HepG2 (cell line): ENCODE measurements around the gene SPATA12. TPM values are rescaled to one million over a fixed set of nuclear protein-coding genes. Genes with fewer than 3 reads are reported as not detected.
A peak's percentile ranks its signal among the peaks of the same experiment; 100 is the strongest.

Experiments used
- BCL6 ChIP-seq: IDR thresholded peaks from 2 replicates; pipeline ENCODE4 v1.6.1; 2016; ENCODE audit warnings: missing genetic modification reagents, missing compliant biosample characterization
- HNRNPH1 ChIP-seq: fragments of 200-400 bp; formaldehyde crosslinking; optimal IDR thresholded peaks from 2 replicates; pipeline ENCODE3; 2017; ENCODE audit warnings: mild to moderate bottlenecking, low read depth, low read length
- NR2F6 ChIP-seq, 2 experiments: IDR thresholded peaks; 2 replicates each; pipeline ENCODE4 v1.6.1; 2016; ENCODE audit warnings: antibody characterized with exemption in 1 of 2, mild to moderate bottlenecking in 1 of 2
- ZBTB40 ChIP-seq, 2 experiments: fragments of 450-650 bp in 1 of 2; sonication (generic) in 1 of 2; formaldehyde crosslinking in 1 of 2; IDR thresholded peaks; 2 replicates each; pipeline versions ENCODE4 v1.6.1 to v1.8.0; 2016 to 2022; ENCODE audit warnings: antibody characterized with exemption in 1 of 2, mild to moderate bottlenecking in 1 of 2, missing genetic modification reagents in 1 of 2
- ZHX1 ChIP-seq: sonication (generic); formaldehyde crosslinking; IDR thresholded peaks from 2 replicates; pipeline ENCODE4 v1.8.1; 2022; ENCODE audit warnings: low read depth, mild to moderate bottlenecking, missing genetic modification reagents
- ZNF12 ChIP-seq: sonication (generic); formaldehyde crosslinking; IDR thresholded peaks from 2 replicates; pipeline ENCODE4 v1.5.0; 2020; ENCODE audit warnings: missing genetic modification reagents
- ZNF710 ChIP-seq: sonication (generic); formaldehyde crosslinking; IDR thresholded peaks from 2 replicates; pipeline ENCODE4 v1.5.0; 2020; ENCODE audit warnings: mild to moderate bottlenecking, missing genetic modification reagents, borderline replicate concordance
- ZNF780A ChIP-seq: sonication (generic); formaldehyde crosslinking; IDR thresholded peaks from 2 replicates; pipeline ENCODE4 v1.8.0; 2022; ENCODE audit warnings: mild to moderate bottlenecking, missing genetic modification reagents, moderate library complexity
- polyA plus RNA-seq, 8 experiments: library from polyadenylated mRNA; depleted of rRNA in 3 of 8; stranded (reverse) in 7 of 8; unstranded in 1 of 8; fragments of >200 nt; fragmentation: Illumina TruSeq in 4 of 8; extraction: Trizol in 4 of 8; gene quantifications; 2 replicates each; pipeline versions ENCODE4 v1.2.1 to v1.2.3, GENCODE V29; 2011 to 2016; ENCODE audit warnings: low read depth in 4 of 8, missing spikeins in 1 of 8, mixed read lengths in 1 of 8; ENCODE audit not compliant: insufficient read depth in 1 of 8
- total RNA-seq, 5 experiments: library from RNA; depleted of rRNA; stranded (reverse); fragments of >200 nt; fragmentation: Illumina TruSeq; extraction: Trizol; gene quantifications; 2 replicates each; pipeline ENCODE4 v1.2.3, GENCODE V29; 2016; ENCODE audit warnings: low read depth in 1 of 5
- TF ChIP-seq, protein P1 (sequence below): IDR thresholded peaks from 2 replicates; pipeline ENCODE4 v1.6.1; 2016; ENCODE audit warnings: missing compliant biosample characterization, missing genetic modification reagents, borderline replicate concordance

SPATA12 gene
- total and polyA plus RNA-seq, 2 of the 13 experiments (the other 11 are each of a cell fraction or from before 2014, with no cell fraction given), result 0.09 to 0.25 TPM

DNA sequence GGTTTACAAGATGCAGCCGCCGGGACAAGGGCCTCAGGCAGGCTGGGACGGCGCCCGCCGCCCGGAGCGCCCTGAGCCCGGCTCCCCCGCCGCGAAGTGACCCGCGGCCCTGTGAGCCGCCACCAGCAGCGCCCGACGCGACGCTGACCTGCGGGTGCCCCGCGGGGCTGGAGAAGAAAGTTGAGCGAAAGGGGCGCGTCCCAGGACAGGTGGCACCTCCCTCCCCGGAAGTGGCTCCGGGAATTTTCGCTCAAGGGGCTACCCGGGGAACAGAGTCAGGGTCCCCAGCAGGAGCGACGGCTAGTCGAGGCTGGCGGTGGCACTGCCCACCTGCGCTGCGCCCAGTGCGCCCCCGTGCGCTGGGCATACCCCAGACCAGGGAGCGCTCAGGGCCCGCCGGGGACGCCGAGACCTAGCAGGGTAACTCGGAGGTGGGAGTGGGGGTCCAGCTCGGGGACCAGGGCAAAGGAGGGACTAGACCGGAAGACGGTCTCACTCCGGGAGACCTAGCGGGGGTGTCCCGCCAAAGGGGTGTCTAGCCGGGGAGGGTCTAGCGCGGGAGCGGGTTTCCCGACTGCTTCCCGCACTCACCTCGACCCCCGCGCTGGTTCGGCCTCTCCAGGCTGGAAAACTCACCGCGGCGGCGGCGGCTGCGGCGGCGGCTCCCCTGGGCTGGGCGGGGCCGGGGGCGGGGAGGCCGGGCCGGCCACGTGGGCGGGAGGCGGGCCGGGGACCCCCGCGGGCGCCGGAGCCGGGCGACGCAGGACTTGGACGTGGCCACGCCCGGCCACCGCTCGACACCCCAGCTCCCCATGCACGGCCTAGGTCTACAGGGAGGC lies 18.4 kb downstream of the SPATA12 start (continued):
- TF ChIP-seq ZBTB40 (IDR thresholded peaks at IDR 0.05) (no peak), ZBTB40 (CRISPR knock-in tag; IDR thresholded peaks at IDR 0.05) (0 out of 2 replicates have a peak, but pooled peaks have one; percentile 22), ZNF12 (CRISPR knock-in tag) (no peak), NR2F6 (IDR thresholded peaks at IDR 0.05) (no peak), NR2F6 (CRISPR knock-in tag; IDR thresholded peaks at IDR 0.05) (0 out of 2 replicates have a peak, but pooled peaks have one; percentile 8), HNRNPH1 (no peak), ZNF780A (CRISPR knock-in tag) (no peak), ZHX1 (CRISPR knock-in tag) (no peak), BCL6 (no peak), ZNF710 (CRISPR knock-in tag) (0 out of 2 replicates have a peak, but pooled peaks have one; percentile 53)
- TF ChIP-seq, protein P1, sequence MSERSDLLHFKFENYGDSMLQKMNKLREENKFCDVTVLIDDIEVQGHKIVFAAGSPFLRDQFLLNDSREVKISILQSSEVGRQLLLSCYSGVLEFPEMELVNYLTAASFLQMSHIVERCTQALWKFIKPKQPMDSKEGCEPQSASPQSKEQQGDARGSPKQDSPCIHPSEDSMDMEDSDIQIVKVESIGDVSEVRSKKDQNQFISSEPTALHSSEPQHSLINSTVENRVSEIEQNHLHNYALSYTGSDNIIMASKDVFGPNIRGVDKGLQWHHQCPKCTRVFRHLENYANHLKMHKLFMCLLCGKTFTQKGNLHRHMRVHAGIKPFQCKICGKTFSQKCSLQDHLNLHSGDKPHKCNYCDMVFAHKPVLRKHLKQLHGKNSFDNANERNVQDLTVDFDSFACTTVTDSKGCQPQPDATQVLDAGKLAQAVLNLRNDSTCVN (CRISPR knock-in tag), result no peak
